HepG2 (cell line): ENCODE results near the gene TMEM151A. TPM values are rescaled to one million over a fixed set of nuclear protein-coding genes. Genes with fewer than 3 reads are reported as not detected.
A peak's percentile ranks its signal among the peaks of the same experiment; 100 is the strongest.

ENCODE experiments used
- AGO1 ChIP-seq: fragments of 200-400 bp; formaldehyde crosslinking; IDR thresholded peaks from 2 replicates; pipeline ENCODE4 v1.6.1; 2017; ENCODE audit warnings: mild to moderate bottlenecking, low read depth, low read length, moderate library complexity; ENCODE audit not compliant: poor library complexity, severe bottlenecking
- CTCF ChIP-seq: sonication (generic); formaldehyde crosslinking; IDR thresholded peaks from 2 replicates; pipeline ENCODE4 v1.5.0; 2020; ENCODE audit warnings: mild to moderate bottlenecking, missing genetic modification reagents, moderate library complexity
- FIP1L1 ChIP-seq: fragments of 200-400 bp; formaldehyde crosslinking; IDR thresholded peaks from 2 replicates; pipeline ENCODE4 v1.6.1; 2018; ENCODE audit warnings: low read depth, mild to moderate bottlenecking, low read length, moderate library complexity, borderline replicate concordance; ENCODE audit not compliant: insufficient read depth
- FOXJ3 ChIP-seq: sonication (generic); formaldehyde crosslinking; IDR thresholded peaks from 2 replicates; pipeline ENCODE4 v1.4.0; 2020; ENCODE audit warnings: missing genetic modification reagents, mild to moderate bottlenecking, borderline replicate concordance
- HMGXB4 ChIP-seq, 2 experiments: sonication (generic) in 1 of 2; formaldehyde crosslinking in 1 of 2; IDR thresholded peaks; 2 replicates each; pipeline versions ENCODE4 v1.4.0 to v1.6.1; 2018 to 2020; ENCODE audit warnings: missing genetic modification reagents in 2 of 2, borderline replicate concordance in 1 of 2, low read depth in 1 of 2, mild to moderate bottlenecking in 1 of 2, missing biosample characterization in 1 of 2
- IRF2 ChIP-seq: IDR thresholded peaks from 2 replicates; pipeline ENCODE4 v1.6.1; 2018; ENCODE audit warnings: missing genetic modification reagents, missing compliant biosample characterization
- KDM4B ChIP-seq: sonication (generic); formaldehyde crosslinking; IDR thresholded peaks from 2 replicates; pipeline ENCODE4 v1.4.0; 2020; ENCODE audit warnings: missing genetic modification reagents
- MIXL1 ChIP-seq: IDR thresholded peaks from 2 replicates; pipeline ENCODE4 v1.6.1; 2016
- MLLT10 ChIP-seq: sonication (generic); formaldehyde crosslinking; IDR thresholded peaks from 2 replicates; pipeline ENCODE4 v1.4.0; 2020; ENCODE audit warnings: missing genetic modification reagents
- NFE2L2 ChIP-seq: fragments of 150-350 bp; IDR thresholded peaks from 2 replicates; pipeline ENCODE4 v1.6.1; 2014; ENCODE audit warnings: low read length
- RARG ChIP-seq: sonication (generic); formaldehyde crosslinking; IDR thresholded peaks from 2 replicates; pipeline ENCODE4 v1.4.0; 2020; ENCODE audit warnings: low read depth, mild to moderate bottlenecking, missing genetic modification reagents
- SP140L ChIP-seq: sonication (generic); formaldehyde crosslinking; IDR thresholded peaks from 2 replicates; pipeline ENCODE4 v1.4.0; 2020; ENCODE audit warnings: missing genetic modification reagents, borderline replicate concordance
- TGIF2 ChIP-seq: IDR thresholded peaks from 2 replicates; pipeline ENCODE4 v1.6.1; 2016; ENCODE audit warnings: control low read depth, missing compliant biosample characterization
- TMF1 ChIP-seq: sonication (generic); formaldehyde crosslinking; IDR thresholded peaks from 2 replicates; pipeline ENCODE4 v1.8.1; 2022; ENCODE audit warnings: low read depth, missing genetic modification reagents
- ZBTB49 ChIP-seq: sonication (generic); formaldehyde crosslinking; IDR thresholded peaks from 2 replicates; pipeline ENCODE4 v1.4.0; 2020; ENCODE audit warnings: missing genetic modification reagents, borderline replicate concordance
- ZNF232 ChIP-seq: sonication (generic); formaldehyde crosslinking; IDR thresholded peaks from 2 replicates; pipeline ENCODE4 v1.4.0; 2020; ENCODE audit warnings: missing genetic modification reagents, borderline replicate concordance
- ZNF296 ChIP-seq: sonication (generic); formaldehyde crosslinking; conservative IDR thresholded peaks from 2 replicates; pipeline ENCODE4 v1.5.0; 2020; ENCODE audit warnings: mild to moderate bottlenecking, missing genetic modification reagents
- ZNF543 ChIP-seq: sonication (generic); formaldehyde crosslinking; IDR thresholded peaks from 2 replicates; pipeline ENCODE4 v1.4.0; 2020; ENCODE audit warnings: mild to moderate bottlenecking, missing genetic modification reagents
- ZNF605 ChIP-seq: sonication (generic); formaldehyde crosslinking; IDR thresholded peaks from 2 replicates; pipeline ENCODE4 v1.8.0; 2022; ENCODE audit warnings: mild to moderate bottlenecking, missing genetic modification reagents
- ZNF691 ChIP-seq: sonication (generic); formaldehyde crosslinking; IDR thresholded peaks from 2 replicates; pipeline ENCODE4 v1.4.0; 2020; ENCODE audit warnings: missing genetic modification reagents, low read depth, mild to moderate bottlenecking, borderline replicate concordance
- ZNF7 ChIP-seq: IDR thresholded peaks from 2 replicates; pipeline ENCODE4 v1.6.1; 2016; ENCODE audit warnings: missing biosample characterization, missing genetic modification reagents
- ZNF709 ChIP-seq: sonication (generic); formaldehyde crosslinking; IDR thresholded peaks from 2 replicates; pipeline ENCODE4 v1.5.0; 2020; ENCODE audit warnings: mild to moderate bottlenecking, missing genetic modification reagents
- ZNF780A ChIP-seq: sonication (generic); formaldehyde crosslinking; IDR thresholded peaks from 2 replicates; pipeline ENCODE4 v1.8.0; 2022; ENCODE audit warnings: mild to moderate bottlenecking, missing genetic modification reagents, moderate library complexity
- ZNF781 ChIP-seq: sonication (generic); formaldehyde crosslinking; IDR thresholded peaks from 2 replicates; pipeline ENCODE4 v1.5.1; 2020; ENCODE audit warnings: borderline replicate concordance, mild to moderate bottlenecking, missing genetic modification reagents; ENCODE audit errors: not compliant biosample characterization
- polyA plus RNA-seq, 8 experiments: library from polyadenylated mRNA; depleted of rRNA in 3 of 8; stranded (reverse) in 7 of 8; unstranded in 1 of 8; fragments of >200 nt; fragmentation: Illumina TruSeq in 4 of 8; extraction: Trizol in 4 of 8; gene quantifications; 2 replicates each; pipeline versions ENCODE4 v1.2.1 to v1.2.3, GENCODE V29; 2011 to 2016; ENCODE audit warnings: low read depth in 4 of 8, missing spikeins in 1 of 8, mixed read lengths in 1 of 8; ENCODE audit not compliant: insufficient read depth in 1 of 8
- total RNA-seq, 5 experiments: library from RNA; depleted of rRNA; stranded (reverse); fragments of >200 nt; fragmentation: Illumina TruSeq; extraction: Trizol; gene quantifications; 2 replicates each; pipeline ENCODE4 v1.2.3, GENCODE V29; 2016; ENCODE audit warnings: low read depth in 1 of 5

The TMEM151A gene
- total and polyA plus RNA-seq, 2 of the 13 experiments (the other 11 are each of a cell fraction or from before 2014, with no cell fraction given): 0.18 to 0.33 TPM

DNA sequence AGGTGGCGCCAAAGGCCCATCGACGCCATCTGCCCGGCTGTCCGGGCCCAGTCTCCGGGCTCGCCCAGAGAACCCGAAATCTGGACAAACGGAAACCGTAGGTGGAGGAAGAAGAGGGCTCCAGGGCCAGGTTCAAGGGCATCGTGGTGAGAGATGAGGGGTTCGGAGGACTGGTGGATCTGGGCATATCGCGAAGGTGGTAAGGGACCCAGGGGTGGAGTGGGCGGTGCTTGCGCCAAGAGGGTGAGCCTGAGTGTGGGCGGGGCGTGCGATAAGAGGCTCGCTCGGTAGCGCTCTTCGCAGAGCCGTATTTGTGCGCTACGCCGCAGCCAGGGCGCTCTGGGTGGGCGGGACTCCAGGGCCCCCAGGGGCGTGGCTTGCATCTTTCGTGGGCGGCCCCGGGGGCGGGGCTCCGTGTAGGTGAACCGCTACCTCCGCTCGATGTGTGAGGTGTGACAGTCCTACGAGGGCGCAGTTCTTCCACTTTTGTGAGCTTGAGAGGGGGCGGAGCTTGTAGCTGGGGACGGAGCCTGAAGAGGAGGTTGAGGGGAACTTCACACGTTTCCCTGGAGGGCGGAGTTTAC, 20.4 kb downstream of the TMEM151A start (continued):
- TF ChIP-seq AGO1: no peak
- no peak for TF ChIP-seq FIP1L1
- TF ChIP-seq ZNF709 (CRISPR knock-in tag): no peak; the same call in 1 of the 2 replicates
- TF ChIP-seq HMGXB4 (CRISPR knock-in tag; IDR thresholded peaks at IDR 0.05; ENCODE audit: borderline replicate concordance in 1 of 2, low read depth in 1 of 2): peak; percentile 84 to 95
- TF ChIP-seq ZNF605: peak; percentile 72; the same call in 1 of the 2 replicates
- TF ChIP-seq ZBTB49 (CRISPR knock-in tag): no peak
- TF ChIP-seq ZNF232 (CRISPR knock-in tag): no peak
- no peak for TF ChIP-seq ZNF780A
- peak; percentile 74; the same call in 1 of the 2 replicates for TF ChIP-seq TGIF2 (CRISPR knock-in tag)
- TF ChIP-seq FOXJ3 (CRISPR knock-in tag): no peak
- TF ChIP-seq ZNF543 (CRISPR knock-in tag): no peak
- TF ChIP-seq MIXL1 (CRISPR knock-in tag): peak; percentile 46; the same call in 1 of the 2 replicates
- no peak for TF ChIP-seq NFE2L2
- no peak for TF ChIP-seq KDM4B
- TF ChIP-seq ZNF7 (CRISPR knock-in tag): peak; percentile 67
- 0 out of 2 replicates have a peak, but pooled peaks have one; percentile 53 for TF ChIP-seq TMF1 (CRISPR knock-in tag)
- TF ChIP-seq ZNF691 (CRISPR knock-in tag): no peak
- TF ChIP-seq IRF2 (CRISPR knock-in tag): peak; percentile 52
- TF ChIP-seq CTCF (CRISPR knock-in tag): peak; percentile 96
- no peak for TF ChIP-seq MLLT10 (CRISPR knock-in tag)
- no peak for TF ChIP-seq ZNF781
- TF ChIP-seq ZNF296 (CRISPR knock-in tag): no peak
- TF ChIP-seq SP140L (CRISPR knock-in tag): no peak
- peak; percentile 65; the same call in 1 of the 2 replicates for TF ChIP-seq RARG (CRISPR knock-in tag)
